IPS DF 6.9 (cell line): Measurements from ENCODE around the gene IL11.

Experiments
- DNase-seq: peaks from one replicate; pipeline ENCODE4 v3.0.0-alpha.2; 2013; ENCODE audit warnings: low read depth, low spot score
- H3K27ac ChIP-seq: one replicate; pipeline ENCODE4 v1.5.1; 2013; ENCODE audit warnings: low read length, control low read depth
- H3K27me3 ChIP-seq: 2 replicates; pipeline ENCODE4 v1.6.1; 2013; ENCODE audit warnings: mild to moderate bottlenecking, low read length; ENCODE audit not compliant: control insufficient read depth, insufficient read depth
- H3K36me3 ChIP-seq: 2 replicates; pipeline ENCODE4 v1.6.1; 2013; ENCODE audit warnings: low read length; ENCODE audit not compliant: control insufficient read depth, insufficient read depth
- H3K4me1 ChIP-seq: 2 replicates; pipeline ENCODE4 v1.6.1; 2013; ENCODE audit warnings: low read length; ENCODE audit not compliant: control insufficient read depth, insufficient read depth
- H3K4me3 ChIP-seq: 2 replicates; pipeline ENCODE4 v1.5.1; 2013; ENCODE audit warnings: mild to moderate bottlenecking, low read length
- H3K9me3 ChIP-seq: 2 replicates; pipeline ENCODE4 v1.6.1; 2013; ENCODE audit warnings: low read length, inconsistent platforms; ENCODE audit not compliant: control insufficient read depth, insufficient read depth
- WGBS: extraction: QIAGEN DNeasy Blood & Tissue Kit; methylation state at CpG from one replicate; pipeline ENCODE4 v1.1.7; 2013; ENCODE audit warnings: mixed read lengths, missing lambda C conversion rate; ENCODE audit not compliant: insufficient read length, insufficient coverage; 5-methylcytosine and 5-hydroxymethylcytosine counted together

IL11 gene

DNA sequence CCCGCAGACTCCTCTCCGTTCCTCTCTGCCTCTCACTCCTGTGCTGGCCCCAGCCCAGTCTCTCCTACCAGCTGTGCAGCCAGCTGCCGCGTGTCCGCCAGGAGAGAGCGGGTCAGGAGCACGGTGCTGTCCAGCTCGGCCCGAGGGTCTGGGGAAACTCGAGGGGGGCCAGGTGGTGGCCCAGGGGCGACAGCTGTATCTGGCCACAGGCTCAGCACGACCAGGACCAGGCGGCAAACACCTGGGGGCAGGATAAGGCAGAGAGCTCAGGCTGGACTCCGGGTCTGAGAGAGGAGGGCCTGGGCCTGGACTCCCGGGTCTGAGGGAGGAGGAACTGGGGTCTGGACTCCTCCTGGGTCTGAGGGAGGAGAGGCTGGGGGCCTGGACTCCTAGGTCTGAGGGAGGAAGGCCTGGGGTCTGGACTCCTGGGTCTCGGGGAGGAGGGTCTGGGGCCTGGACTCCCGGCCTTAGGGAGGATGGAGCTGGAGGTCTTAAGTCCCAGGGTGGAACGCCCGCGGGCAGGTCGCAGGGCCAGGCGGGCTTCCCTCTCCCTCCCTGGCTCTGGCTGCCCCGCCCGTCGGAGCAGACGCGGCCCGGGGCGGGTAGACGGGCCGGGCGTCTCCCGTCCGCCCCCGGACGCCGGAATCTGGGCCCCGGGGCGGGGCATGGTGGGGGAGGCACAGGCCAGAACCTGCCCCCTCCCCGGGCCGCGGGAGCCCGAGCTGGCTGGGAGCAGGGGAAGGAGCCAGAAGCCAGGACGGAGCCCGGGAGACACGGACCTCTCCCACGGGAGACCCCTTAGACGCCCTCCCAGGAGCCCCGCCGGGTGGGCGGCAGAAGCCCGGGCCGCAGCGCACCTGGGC lies 1.3 kb downstream of the IL11 start:
- H3K36me3 ChIP-seq = no peaks in the 10 kb centered on the region
- peaks cover 14% of the 10 kb centered on the region; the same call in 1 of the 2 replicates for H3K27me3 ChIP-seq
- no peak for DNase-seq
- H3K27ac ChIP-seq = no peak overlapping the region
- H3K4me1 ChIP-seq = peaks cover 7% of the 10 kb centered on the region
- H3K4me3 ChIP-seq = peak overlapping the region; percentile 32; the same call in 1 of the 2 replicates
- WGBS = no CpG with 5 or more reads among the region's 54 CpGs
- no peaks in the 10 kb centered on the region for H3K9me3 ChIP-seq

DNA sequence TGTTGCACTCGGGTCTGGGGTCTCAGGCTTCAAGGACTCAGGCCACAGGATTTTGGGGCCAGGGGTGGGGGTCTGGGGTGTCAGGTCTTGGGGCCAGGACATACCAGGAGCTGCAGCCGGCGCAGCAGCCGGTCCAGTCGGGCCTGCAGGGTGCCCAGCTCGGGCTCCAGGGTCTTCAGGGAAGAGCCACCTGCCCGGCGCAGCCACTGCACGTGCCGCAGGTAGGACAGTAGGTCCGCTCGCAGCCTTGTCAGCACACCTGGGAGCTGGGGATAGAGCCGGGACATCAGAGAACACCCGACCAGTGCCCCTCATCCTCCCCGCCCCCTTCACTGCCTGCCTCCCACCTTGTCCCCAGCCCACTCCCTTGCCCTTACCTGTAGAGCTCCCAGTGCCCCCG lies 2.2 kb downstream of the IL11 start:
- no peak overlapping the region for H3K4me3 ChIP-seq

DNA sequence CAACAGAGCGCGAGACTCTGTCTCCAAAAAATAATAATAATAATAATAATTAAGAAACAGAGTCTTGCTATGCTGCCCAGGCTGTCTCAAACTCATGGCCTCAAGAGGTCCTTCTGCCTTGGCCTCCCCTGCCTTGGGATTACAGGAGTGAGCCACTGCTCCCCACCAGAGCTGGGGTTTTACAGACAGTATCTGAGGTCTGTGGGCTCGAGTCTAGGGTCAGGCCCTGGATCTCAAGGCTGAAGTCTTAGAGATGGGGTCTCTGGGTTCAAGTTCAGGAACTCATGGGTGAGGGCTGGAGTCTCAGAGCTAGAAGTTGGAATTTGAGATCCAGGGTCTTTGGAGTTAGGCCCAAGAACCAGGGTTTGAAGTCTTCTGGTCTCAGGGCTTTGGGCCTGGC lies 3.5 kb downstream of the IL11 start:
- Histone ChIP-seq H3K36me3 (no peaks in the 10 kb centered on the region), H3K27me3 (peaks cover 10% of the 10 kb centered on the region; the same call in 1 of the 2 replicates), H3K9me3 (no peaks in the 10 kb centered on the region), H3K27ac (no peak overlapping the region), H3K4me3 (no peak overlapping the region), H3K4me1 (peaks cover 4% of the 10 kb centered on the region; the same call in 1 of the 2 replicates)
- DNase-seq = no peak
- WGBS = no CpG with 5 or more reads among the region's 3 CpGs

More for the DNA sequence above, 2.2 kb downstream of the IL11 start:
- Histone ChIP-seq H3K27ac (no peak overlapping the region), H3K9me3 (no peaks in the 10 kb centered on the region), H3K27me3 (peaks cover 14% of the 10 kb centered on the region; the same call in 1 of the 2 replicates), H3K4me1 (peaks cover 4% of the 10 kb centered on the region), H3K36me3 (no peaks in the 10 kb centered on the region)
- DNase-seq = no peak
- no CpG with 5 or more reads among the region's 16 CpGs for WGBS

- Histone ChIP-seq H3K27me3 (peaks cover 7% of the 10 kb centered on the region; the same call in 1 of the 2 replicates), H3K27ac (no peak overlapping the region), H3K4me1 (peaks cover 4% of the 10 kb centered on the region; the same call in 1 of the 2 replicates), H3K36me3 (no peaks in the 10 kb centered on the region), H3K4me3 (no peak overlapping the region), H3K9me3 (no peaks in the 10 kb centered on the region)
- WGBS = no CpG with 5 or more reads among the region's 19 CpGs
- DNase-seq = no peak
Measured at GRCh38 chr19:55365964-55366363, 4.3 kb downstream of the IL11 start.

GRCh38 chr19:55365245-55365644 lies 5.0 kb downstream of the IL11 start:
- Histone ChIP-seq H3K4me3 (no peak overlapping the region), H3K27ac (no peak overlapping the region), H3K36me3 (no peaks in the 10 kb centered on the region), H3K27me3 (0 out of 2 replicates have a peak, but pooled peaks cover 2% of the 10 kb centered on the region), H3K4me1 (peaks cover 4% of the 10 kb centered on the region; the same call in 1 of the 2 replicates), H3K9me3 (no peaks in the 10 kb centered on the region)
- DNase-seq = no peak
- WGBS = no CpG with 5 or more reads among the region's 8 CpGs

- no CpG with 5 or more reads among the region's 27 CpGs for WGBS
Measured at GRCh38 chr19:55362990-55363716, 7.1 kb downstream of the IL11 start, which contains the start of gene GARIN5B. Gene GARIN5B, minus strand, starts transcription at chr19:55363260. Its CDS starts 194 bp downstream, at chr19:55363066.

DNA sequence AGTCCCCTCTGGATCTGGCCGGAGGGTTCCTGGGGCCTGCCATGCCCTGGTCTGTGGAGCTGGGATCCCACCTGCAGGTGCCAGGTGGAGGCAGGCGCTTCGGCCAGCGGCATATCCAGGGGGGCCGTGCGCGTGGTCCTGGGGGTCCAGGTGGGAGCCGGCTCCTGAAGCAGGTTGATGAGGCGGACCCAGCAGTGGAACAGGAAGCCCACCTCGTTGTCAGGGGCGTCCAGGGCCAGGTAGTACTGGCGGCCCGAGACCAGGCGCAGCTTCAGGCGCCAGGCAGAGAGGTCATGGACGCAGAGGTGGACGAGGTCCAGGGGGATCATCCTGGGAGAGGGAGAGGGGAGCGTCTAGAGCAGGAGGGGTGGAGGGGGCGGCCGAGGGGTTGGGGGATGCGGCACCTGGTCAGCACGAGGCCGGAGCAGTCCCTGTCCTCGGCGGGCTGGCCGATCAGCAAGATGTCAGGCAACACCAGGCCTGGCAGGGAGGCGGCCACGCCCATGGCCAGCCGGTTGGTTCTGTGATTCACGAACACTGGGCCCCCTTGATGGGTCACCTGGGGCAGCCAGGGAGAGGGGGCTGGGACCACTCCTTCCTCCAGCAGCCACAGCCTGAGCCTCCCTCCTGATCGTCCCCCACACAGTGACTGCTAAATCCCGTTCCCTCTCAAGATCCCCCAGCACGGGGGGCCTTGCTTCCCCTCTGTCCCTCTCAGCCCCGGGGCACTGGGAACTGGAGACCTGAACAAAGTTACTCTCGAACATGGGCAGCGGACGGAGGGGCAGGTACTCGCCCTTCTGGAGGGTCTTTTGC lies 7.9 kb downstream of the IL11 start:
- WGBS = no CpG with 5 or more reads among the region's 38 CpGs
- Histone ChIP-seq H3K36me3 (no peaks in the 10 kb centered on the region), H3K9me3 (no peaks in the 10 kb centered on the region), H3K4me1 (peaks cover 4% of the 10 kb centered on the region; the same call in 1 of the 2 replicates), H3K4me3 (no peak overlapping the region), H3K27ac (no peak overlapping the region), H3K27me3 (no peaks in the 10 kb centered on the region)
- DNase-seq = no peak

More at GRCh38 chr19:55362990-55363716, 7.1 kb downstream of the IL11 start, which contains the start of gene GARIN5B:
- Histone ChIP-seq H3K27ac (no peak within 1 kb of the TSS), H3K4me3 (no peak within 1 kb of the TSS), H3K4me1 (peaks cover 4% of the 10 kb centered on the region; the same call in 1 of the 2 replicates), H3K36me3 (no peaks in the 10 kb centered on the region), H3K9me3 (no peaks in the 10 kb centered on the region), H3K27me3 (0 out of 2 replicates have a peak, but pooled peaks cover 2% of the 10 kb centered on the region)
- DNase-seq = no peak

DNA sequence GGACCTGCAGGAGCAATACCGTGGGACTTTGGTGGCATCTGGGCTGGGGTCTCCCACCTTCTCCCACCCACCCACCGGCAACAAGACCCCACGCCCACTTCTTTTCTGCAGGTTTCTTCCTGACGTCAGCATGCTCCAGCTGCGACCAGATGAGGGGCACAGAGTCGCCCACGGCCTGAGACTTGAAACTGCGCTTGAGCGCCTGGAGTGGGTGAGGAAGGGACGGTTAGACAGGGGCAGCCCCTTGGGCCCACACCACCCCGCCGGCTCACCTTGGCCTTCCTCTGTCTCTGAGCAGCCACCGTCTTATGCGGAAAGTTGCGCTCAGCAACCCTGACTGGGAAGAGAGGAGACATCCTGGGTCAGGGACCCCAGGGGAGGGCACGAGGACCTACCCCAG lies 9.4 kb downstream of the IL11 start:
- Histone ChIP-seq H3K4me1 (0 out of 2 replicates have a peak, but pooled peaks cover 2% of the 10 kb centered on the region), H3K27me3 (no peaks in the 10 kb centered on the region), H3K36me3 (no peaks in the 10 kb centered on the region), H3K9me3 (no peaks in the 10 kb centered on the region), H3K27ac (no peak overlapping the region), H3K4me3 (no peak overlapping the region)
- DNase-seq = no peak
- no CpG with 5 or more reads among the region's 16 CpGs for WGBS

DNA sequence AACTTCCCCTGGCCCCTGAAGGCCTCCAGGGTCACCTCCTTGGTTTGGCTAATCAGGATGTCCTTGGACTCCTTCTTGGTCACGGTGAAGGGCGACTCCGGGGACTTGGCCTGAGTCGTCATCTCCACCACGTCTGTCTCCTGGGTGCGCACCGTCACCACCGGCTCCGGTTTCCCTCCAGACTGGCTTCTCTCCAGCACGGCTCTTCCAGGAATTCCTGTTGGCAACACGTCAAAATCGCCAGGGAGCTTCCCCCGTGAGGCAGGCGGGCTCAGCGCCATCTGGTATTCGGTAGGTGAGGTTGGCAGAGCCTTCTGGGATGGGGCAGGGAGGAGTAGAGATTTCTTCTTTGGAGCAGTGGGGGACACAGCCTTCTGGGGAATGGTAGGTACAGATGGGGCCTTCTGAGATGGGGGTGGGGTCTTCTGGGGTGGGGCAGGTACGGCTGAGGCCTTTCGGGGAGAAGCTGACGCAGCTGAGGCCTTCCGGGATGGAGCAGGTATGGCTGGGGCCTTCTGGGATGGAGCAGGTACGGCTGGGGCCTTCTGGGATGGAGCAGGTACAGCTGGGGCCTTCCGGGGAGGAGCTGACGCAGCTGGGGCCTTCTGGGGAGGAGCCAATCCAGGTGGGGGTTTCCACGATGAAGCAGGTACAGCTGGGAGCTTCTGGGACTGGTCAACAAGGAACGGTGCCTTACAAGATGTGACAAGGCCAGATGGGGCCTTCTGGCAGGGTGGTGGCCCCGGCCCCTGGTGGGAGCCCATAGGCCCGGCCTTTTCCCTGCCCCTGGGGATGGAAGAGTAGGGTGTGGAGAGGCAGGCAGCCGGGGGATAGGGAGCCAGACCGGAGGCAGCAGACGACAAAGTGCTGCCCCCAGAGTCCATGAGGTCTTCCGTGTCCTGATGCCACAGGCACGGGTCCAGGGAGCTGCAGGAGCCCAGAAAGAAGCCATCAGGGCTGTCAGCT lies 11.0 kb downstream of the IL11 start:
- Histone ChIP-seq H3K4me1 (0 out of 2 replicates have a peak, but pooled peaks cover 2% of the 10 kb centered on the region), H3K9me3 (no peaks in the 10 kb centered on the region), H3K27me3 (peaks cover 2% of the 10 kb centered on the region; the same call in 1 of the 2 replicates), H3K36me3 (no peaks in the 10 kb centered on the region), H3K4me3 (no peak overlapping the region), H3K27ac (no peak overlapping the region)
- WGBS = no CpG with 5 or more reads among the region's 32 CpGs
- DNase-seq = no peak
